Measurements from ENCODE around the gene FBRS.
A peak's percentile ranks its signal among the peaks of the same experiment; 100 is the strongest.

The FBRS gene

GRCh38 chr16:30609926-30610839, 48.0 kb upstream of the FBRS start, which contains the start of gene ZNF689 (continued):
- peak; percentile 54 for TF ChIP-seq ZBTB26 (tag by site-specific recombination; optimal IDR thresholded peaks at IDR 0.05)
- peak; percentile 90 for TF ChIP-seq ZNF223 (tag by site-specific recombination; IDR thresholded peaks at IDR 0.05)
- peak; percentile 10; the same call in 1 of the 2 replicates for TF ChIP-seq ZNF623 (tag by site-specific recombination; IDR thresholded peaks at IDR 0.05)
- no peak for TF ChIP-seq ZNF248 (tag by site-specific recombination; IDR thresholded peaks at IDR 0.05)
- peak; percentile 74 for TF ChIP-seq ZSCAN30 (tag by site-specific recombination; IDR thresholded peaks at IDR 0.05)

- no peaks in the 10 kb centered on the region for H3K4me1 ChIP-seq (ENCODE audit: control insufficient read depth, insufficient read depth, low read length)
- POLR2A ChIA-PET, result interaction anchor here (0.9 to 2.0 kb wide), 6 partner anchors 12 to 245 kb away, joined by 3 to 8 read pairs (median 4); partner anchors contain the start of genes DCTPP1 and ZNF764
- CTCF ChIA-PET, result interaction anchor here (0.6 to 5.8 kb wide), 42 partner anchors 8 to 521 kb away, joined by 3 to 79 read pairs (median 4); partner anchors contain the start of genes DCTPP1, SEPHS2, ZNF48 and ZNF771
- TF ChIP-seq ZFHX2 (tag by site-specific recombination; conservative IDR thresholded peaks at IDR 0.05), result peak; percentile 45
- peak; percentile 27; the same call in 1 of the 2 replicates for TF ChIP-seq MZF1 (tag by site-specific recombination; IDR thresholded peaks at IDR 0.05; ENCODE audit: borderline replicate concordance)
- no peak for TF ChIP-seq ZNF48 (tag by site-specific recombination; IDR thresholded peaks at IDR 0.05)
- no peak for TF ChIP-seq ZNF621 (tag by site-specific recombination; IDR thresholded peaks at IDR 0.05)
- no peak for TF ChIP-seq ZNF140 (tag by site-specific recombination; IDR thresholded peaks at IDR 0.05)
- TF ChIP-seq ZNF2 (tag by site-specific recombination; IDR thresholded peaks at IDR 0.05), result peak; percentile 90
- no peak for TF ChIP-seq SCRT1 (tag by site-specific recombination; IDR thresholded peaks at IDR 0.05; ENCODE audit: borderline replicate concordance)
- TF ChIP-seq EGR2 (tag by site-specific recombination; IDR thresholded peaks at IDR 0.05; ENCODE audit: low read depth), result 0 out of 2 replicates have a peak, but pooled peaks have one; percentile 15
- no peak for TF ChIP-seq ZNF366 (tag by site-specific recombination; conservative IDR thresholded peaks at IDR 0.05)
- no peak for TF ChIP-seq ZNF311 (tag by site-specific recombination; IDR thresholded peaks at IDR 0.05; ENCODE audit: borderline replicate concordance)
- no peak for TF ChIP-seq ZSCAN23 (tag by site-specific recombination; IDR thresholded peaks at IDR 0.05)
- TF ChIP-seq IKZF3 (tag by site-specific recombination; IDR thresholded peaks at IDR 0.05), result no peak
- TF ChIP-seq, protein P1, sequence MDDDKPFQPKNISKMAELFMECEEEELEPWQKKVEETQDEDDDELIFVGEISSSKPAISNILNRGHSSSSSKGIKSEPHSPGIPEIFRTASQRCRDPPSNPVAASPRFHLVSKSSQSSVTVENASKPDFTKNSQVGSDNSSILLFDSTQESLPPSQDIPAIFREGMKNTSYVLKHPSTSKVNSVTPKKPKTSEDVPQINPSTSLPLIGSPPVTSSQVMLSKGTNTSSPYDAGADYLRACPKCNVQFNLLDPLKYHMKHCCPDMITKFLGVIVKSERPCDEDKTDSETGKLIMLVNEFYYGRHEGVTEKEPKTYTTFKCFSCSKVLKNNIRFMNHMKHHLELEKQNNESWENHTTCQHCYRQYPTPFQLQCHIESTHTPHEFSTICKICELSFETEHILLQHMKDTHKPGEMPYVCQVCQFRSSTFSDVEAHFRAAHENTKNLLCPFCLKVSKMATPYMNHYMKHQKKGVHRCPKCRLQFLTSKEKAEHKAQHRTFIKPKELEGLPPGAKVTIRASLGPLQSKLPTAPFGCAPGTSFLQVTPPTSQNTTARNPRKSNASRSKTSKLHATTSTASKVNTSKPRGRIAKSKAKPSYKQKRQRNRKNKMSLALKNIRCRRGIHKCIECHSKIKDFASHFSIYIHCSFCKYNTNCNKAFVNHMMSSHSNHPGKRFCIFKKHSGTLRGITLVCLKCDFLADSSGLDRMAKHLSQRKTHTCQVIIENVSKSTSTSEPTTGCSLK (tag by site-specific recombination; IDR thresholded peaks at IDR 0.05), result no peak
- 0 out of 2 replicates have a peak, but pooled peaks have one; percentile 71 for TF ChIP-seq ZNF501 (tag by site-specific recombination; IDR thresholded peaks at IDR 0.05)
- TF ChIP-seq ZFP41 (tag by site-specific recombination; IDR thresholded peaks at IDR 0.05; ENCODE audit: borderline replicate concordance), result no peak
- TF ChIP-seq ZBTB10 (tag by site-specific recombination; IDR thresholded peaks at IDR 0.05), result no peak
- TF ChIP-seq ZBTB20 (tag by site-specific recombination; IDR thresholded peaks at IDR 0.05), result no peak
- no peak for TF ChIP-seq ZNF221 (tag by site-specific recombination; IDR thresholded peaks at IDR 0.05; ENCODE audit: borderline replicate concordance)
- 0 out of 2 replicates have a peak, but pooled peaks have one; percentile 15 for TF ChIP-seq ZNF600 (tag by site-specific recombination; IDR thresholded peaks at IDR 0.05)
- no peak for TF ChIP-seq ZNF623 (tag by site-specific recombination; IDR thresholded peaks at IDR 0.05)
These were observed 42.7 kb upstream of the FBRS start for GRCh38 chr16:30615358-30616091.

More at GRCh38 chr16:30615358-30616091, 42.7 kb upstream of the FBRS start:
- Histone ChIP-seq H3K9me3 (ENCODE audit: control insufficient read depth, insufficient read depth, low read depth, low read length) (no peaks in the 10 kb centered on the region), H3K4me3 (ENCODE audit: low read depth, low read length) (no peak overlapping the region), H3K27ac (ENCODE audit: extremely low read depth, low read depth, low read length) (no peak overlapping the region), H3K36me3 (ENCODE audit: control insufficient read depth in 2 of 2, insufficient read depth in 1 of 2, low read length in 2 of 2) (no peaks in the 10 kb centered on the region)

All from HEK293 (cell line).